WI38 (cell line): ENCODE measurements around the gene QRICH2.

Experiments
- H3K4me3 ChIP-seq: 2 replicates; pipeline ENCODE4 v1.5.1; 2011; ENCODE audit warnings: low read depth, mild to moderate bottlenecking, control low read depth, low read length
- CTCF ChIP-seq: IDR thresholded peaks from 2 replicates; pipeline ENCODE4 v1.5.1; 2012; ENCODE audit warnings: low read depth, mild to moderate bottlenecking, control low read depth, low read length

QRICH2 gene

GRCh38 chr17:76337413-76337777, 29.3 kb upstream of the QRICH2 start:
- no peak overlapping the region for H3K4me3 ChIP-seq
- TF ChIP-seq CTCF = no peak

GRCh38 chr17:76336756-76337412, 28.8 kb upstream of the QRICH2 start:
- TF ChIP-seq CTCF = no peak

GRCh38 chr17:76335716-76336381, 27.8 kb upstream of the QRICH2 start:
- H3K4me3 ChIP-seq = no peak overlapping the region
- no peak for TF ChIP-seq CTCF

More at GRCh38 chr17:76336756-76337412, 28.8 kb upstream of the QRICH2 start:
- H3K4me3 ChIP-seq = no peak overlapping the region

GRCh38 chr17:76333673-76334505, 25.8 kb upstream of the QRICH2 start:
- TF ChIP-seq CTCF = no peak
- H3K4me3 ChIP-seq = no peak overlapping the region

DNA sequence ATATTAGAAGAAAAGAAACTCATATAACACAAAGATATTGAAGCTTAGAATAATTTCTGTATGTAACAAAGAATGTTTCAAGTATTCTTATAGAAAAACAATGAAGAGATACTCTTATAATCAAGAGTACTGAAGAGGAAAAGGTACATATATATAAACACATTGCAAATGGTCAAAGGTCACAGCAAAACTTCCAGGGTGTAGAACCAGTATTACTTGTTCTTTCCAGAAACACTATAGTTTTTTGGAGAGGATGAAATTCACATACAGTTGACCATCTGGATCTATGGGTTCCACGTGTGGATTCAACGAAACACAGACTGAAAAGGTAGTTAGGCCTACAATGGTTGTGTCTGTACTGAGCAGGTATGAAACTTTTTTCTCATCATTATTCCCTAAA, 23.0 kb upstream of the QRICH2 start:
- no peak for TF ChIP-seq CTCF
- no peak overlapping the region for H3K4me3 ChIP-seq

DNA sequence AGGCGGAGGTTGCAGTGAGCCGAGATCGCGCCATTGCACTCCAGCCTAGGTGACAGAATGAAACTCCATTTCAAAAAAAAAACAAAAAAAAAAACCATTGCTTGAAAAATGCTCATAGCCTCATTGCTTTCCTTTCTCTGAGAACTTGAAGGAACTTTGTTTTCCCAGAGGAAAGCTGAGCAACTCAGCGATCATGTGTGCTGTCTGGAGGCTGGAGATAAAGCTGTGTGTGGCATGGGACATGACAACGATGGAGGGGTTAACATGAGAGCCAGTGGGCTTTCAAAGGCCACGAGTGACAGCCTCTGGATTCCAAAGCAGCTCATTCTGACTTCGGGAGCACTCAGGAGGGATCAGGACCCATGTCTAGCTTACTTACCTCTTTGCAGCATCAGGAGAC, 21.6 kb upstream of the QRICH2 start:
- no peak for TF ChIP-seq CTCF
- H3K4me3 ChIP-seq = no peak overlapping the region

- TF ChIP-seq CTCF = no peak
- no peak overlapping the region for H3K4me3 ChIP-seq
Observed at GRCh38 chr17:76327696-76328095, 19.6 kb upstream of the QRICH2 start.
